Measurements from ENCODE around the gene LY6G5B. TPM values are rescaled to one million over a fixed set of nuclear protein-coding genes. Genes with fewer than 3 reads are reported as not detected.
A peak's percentile ranks its signal among the peaks of the same experiment; 100 is the strongest.

Gene LY6G5B
- total and polyA plus RNA-seq, 2 donors from 2014 or later, result 2.5 to 15.1 TPM

DNA sequence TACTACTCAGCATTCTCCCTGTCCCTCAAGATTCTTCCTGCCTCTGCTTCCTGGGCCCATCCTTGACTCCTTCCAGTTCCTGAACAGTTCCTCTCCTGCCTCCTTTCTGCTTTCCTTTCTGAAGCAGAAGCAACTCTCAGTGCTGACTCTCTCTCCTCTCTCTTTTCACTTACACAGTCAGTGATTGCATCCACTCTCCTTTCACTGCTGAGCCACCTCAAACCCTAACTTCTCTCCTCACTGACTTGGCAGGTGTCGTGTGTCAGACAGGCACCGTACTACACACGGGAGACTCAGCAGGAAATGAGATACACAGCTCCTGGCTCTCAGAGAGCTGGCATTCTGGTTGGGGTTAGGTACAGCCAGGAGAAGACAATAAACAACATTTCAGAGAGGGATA lies 27.8 kb downstream of the LY6G5B start:
- H3K9me3 ChIP-seq (ENCODE audit: control insufficient read depth in 2 of 3, insufficient read depth in 1 of 3, low read length in 3 of 3), result no peaks in the 10 kb centered on the region
- no peaks in the 10 kb centered on the region for H3K27me3 ChIP-seq (ENCODE audit: control insufficient read depth, insufficient read depth, low read length)
- H3K27ac ChIP-seq (ENCODE audit: low read depth in 2 of 2, low read length in 2 of 2), result no peak overlapping the region
- no peak for DNase-seq
- no peak overlapping the region for H3K4me3 ChIP-seq (ENCODE audit: low read length in 3 of 3)
- H3K4me1 ChIP-seq (ENCODE audit: control insufficient read depth in 2 of 3, insufficient read depth in 2 of 3, low read depth in 1 of 3, low read length in 3 of 3), result peaks cover 0 to 10% (median 9%) of the 10 kb centered on the region in 3 donors
- peaks cover 10 to 13% (median 12%) of the 10 kb centered on the region in 3 donors for H3K36me3 ChIP-seq (ENCODE audit: control insufficient read depth in 2 of 3, insufficient read depth in 3 of 3, low read length in 3 of 3)
- H3K9ac ChIP-seq (ENCODE audit: low read length in 3 of 3), result no peak overlapping the region
- TF ChIP-seq, protein P1, sequence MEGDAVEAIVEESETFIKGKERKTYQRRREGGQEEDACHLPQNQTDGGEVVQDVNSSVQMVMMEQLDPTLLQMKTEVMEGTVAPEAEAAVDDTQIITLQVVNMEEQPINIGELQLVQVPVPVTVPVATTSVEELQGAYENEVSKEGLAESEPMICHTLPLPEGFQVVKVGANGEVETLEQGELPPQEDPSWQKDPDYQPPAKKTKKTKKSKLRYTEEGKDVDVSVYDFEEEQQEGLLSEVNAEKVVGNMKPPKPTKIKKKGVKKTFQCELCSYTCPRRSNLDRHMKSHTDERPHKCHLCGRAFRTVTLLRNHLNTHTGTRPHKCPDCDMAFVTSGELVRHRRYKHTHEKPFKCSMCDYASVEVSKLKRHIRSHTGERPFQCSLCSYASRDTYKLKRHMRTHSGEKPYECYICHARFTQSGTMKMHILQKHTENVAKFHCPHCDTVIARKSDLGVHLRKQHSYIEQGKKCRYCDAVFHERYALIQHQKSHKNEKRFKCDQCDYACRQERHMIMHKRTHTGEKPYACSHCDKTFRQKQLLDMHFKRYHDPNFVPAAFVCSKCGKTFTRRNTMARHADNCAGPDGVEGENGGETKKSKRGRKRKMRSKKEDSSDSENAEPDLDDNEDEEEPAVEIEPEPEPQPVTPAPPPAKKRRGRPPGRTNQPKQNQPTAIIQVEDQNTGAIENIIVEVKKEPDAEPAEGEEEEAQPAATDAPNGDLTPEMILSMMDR (IDR thresholded peaks at IDR 0.05; ENCODE audit: borderline replicate concordance, extremely low read depth, insufficient read depth), result no peak
- intact Hi-C loops (cut with DNase I), result no loop called here
- no peak for FAIRE-seq

DNA sequence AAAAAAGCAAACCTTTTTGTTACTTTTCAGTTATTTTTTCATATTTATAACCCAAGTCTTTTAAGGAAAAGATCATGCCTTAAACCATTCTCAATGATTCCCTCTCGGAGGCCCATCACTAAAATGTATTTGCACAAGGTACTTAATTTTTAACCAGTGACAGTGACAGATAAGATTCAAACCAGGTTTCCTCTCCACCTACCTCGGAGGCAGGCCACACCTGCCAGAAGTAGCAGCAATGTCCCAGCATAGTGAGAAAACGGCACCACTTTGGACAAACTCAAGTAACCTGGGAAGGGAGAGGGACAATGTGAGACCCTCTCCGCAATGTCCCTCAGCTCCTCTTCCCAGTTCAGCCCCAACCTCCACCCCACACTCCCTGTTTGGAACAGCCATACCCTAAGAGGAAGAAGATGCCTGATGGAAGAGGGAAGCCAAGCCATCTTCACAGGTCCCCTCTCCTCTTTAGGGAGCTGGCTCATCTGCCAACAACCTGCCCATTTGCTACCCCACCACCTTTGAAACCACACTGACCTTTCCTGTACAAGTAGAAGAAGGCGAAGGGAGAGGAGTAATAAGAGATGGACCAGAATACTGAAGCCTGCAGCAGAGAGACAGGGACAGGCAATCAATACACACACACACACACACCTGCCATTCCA lies 31.1 kb downstream of the LY6G5B start:
- Histone ChIP-seq H3K9me3 (ENCODE audit: control insufficient read depth in 2 of 3, insufficient read depth in 1 of 3, low read length in 3 of 3) (no peaks in the 10 kb centered on the region), H3K4me1 (ENCODE audit: control insufficient read depth in 2 of 3, insufficient read depth in 2 of 3, low read depth in 1 of 3, low read length in 3 of 3) (peaks cover 0 to 10% (median 9%) of the 10 kb centered on the region in 3 donors), H3K4me3 (ENCODE audit: low read length in 3 of 3) (no peak overlapping the region), H3K27ac (ENCODE audit: low read depth in 2 of 2, low read length in 2 of 2) (no peak overlapping the region), H3K36me3 (ENCODE audit: control insufficient read depth in 2 of 3, insufficient read depth in 3 of 3, low read length in 3 of 3) (peaks cover 3 to 9% (median 4%) of the 10 kb centered on the region in 3 donors), H3K27me3 (ENCODE audit: control insufficient read depth, insufficient read depth, low read length) (no peaks in the 10 kb centered on the region), H3K9ac (ENCODE audit: low read length in 3 of 3) (no peak overlapping the region)
- intact Hi-C loops (cut with DNase I), result no loop called here
- TF ChIP-seq, protein P1 (IDR thresholded peaks at IDR 0.05; ENCODE audit: borderline replicate concordance, extremely low read depth, insufficient read depth), result no peak
- FAIRE-seq, result no peak
- DNase-seq, result no peak

DNA sequence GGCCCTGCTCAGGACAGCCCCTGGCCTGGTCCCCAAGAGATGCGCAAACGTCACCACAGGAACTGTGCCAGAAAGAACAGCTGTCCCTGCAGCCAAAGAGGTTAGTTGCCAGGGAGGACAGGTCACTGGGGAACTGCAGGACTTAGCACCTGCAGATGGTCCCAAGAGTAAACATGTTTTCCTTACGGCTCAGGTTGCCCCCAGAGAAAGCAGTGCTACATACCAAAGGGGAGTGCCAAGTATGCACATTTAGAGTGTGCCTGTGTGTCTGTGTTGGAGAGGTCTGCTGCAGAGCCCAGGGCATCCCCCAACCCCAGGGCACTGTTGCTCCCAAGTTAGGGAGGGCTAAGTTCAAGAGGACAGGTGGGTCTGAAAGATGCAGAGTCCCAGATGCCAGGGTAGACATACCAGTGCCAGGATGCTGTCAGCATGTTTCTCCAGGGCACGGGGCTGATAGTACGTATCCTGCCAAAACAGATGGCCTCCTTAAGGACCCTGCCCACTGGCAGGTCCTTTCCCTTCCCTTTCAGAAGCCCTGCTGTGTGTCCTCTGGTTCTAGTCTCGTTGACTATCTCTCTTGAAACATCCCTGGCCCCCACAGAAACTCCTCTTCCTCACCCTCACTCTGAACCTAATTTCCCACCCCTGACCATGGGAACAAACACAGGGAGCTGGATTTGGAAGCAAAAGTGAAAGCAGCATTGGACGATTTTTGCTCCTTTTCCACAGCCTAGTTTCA lies 32.1 kb downstream of the LY6G5B start:
- H3K36me3 ChIP-seq (ENCODE audit: control insufficient read depth in 2 of 3, insufficient read depth in 3 of 3, low read length in 3 of 3), result peaks cover 3 to 5% (median 4%) of the 10 kb centered on the region in 3 donors
- no peaks in the 10 kb centered on the region for H3K27me3 ChIP-seq (ENCODE audit: control insufficient read depth, insufficient read depth, low read length)
- FAIRE-seq, result no peak
- H3K9ac ChIP-seq (ENCODE audit: low read length in 3 of 3), result peak overlapping the region; percentile 81 to 96 (median 88)
- peak in 3 of 5 donors; percentile 41 to 74 (median 52) for DNase-seq
- H3K27ac ChIP-seq (ENCODE audit: low read depth in 2 of 2, low read length in 2 of 2), result no peak overlapping the region
- TF ChIP-seq, protein P1 (IDR thresholded peaks at IDR 0.05; ENCODE audit: borderline replicate concordance, extremely low read depth, insufficient read depth), result no peak
- intact Hi-C loops (cut with DNase I), result no loop called here
- H3K4me3 ChIP-seq (ENCODE audit: low read length in 3 of 3), result peak overlapping the region; percentile 89 to 98 (median 96)
- H3K4me1 ChIP-seq (ENCODE audit: control insufficient read depth in 2 of 3, insufficient read depth in 2 of 3, low read depth in 1 of 3, low read length in 3 of 3), result peaks cover 0 to 10% (median 9%) of the 10 kb centered on the region in 3 donors
- no peaks in the 10 kb centered on the region for H3K9me3 ChIP-seq (ENCODE audit: control insufficient read depth in 2 of 3, insufficient read depth in 1 of 3, low read length in 3 of 3)
